ENCODE measurements around the gene GALNT2. TPM values are rescaled to one million over a fixed set of nuclear protein-coding genes. Genes with fewer than 3 reads are reported as not detected.

GALNT2 gene
- total RNA-seq, 1 donor from 2014 or later = 129 TPM

DNA sequence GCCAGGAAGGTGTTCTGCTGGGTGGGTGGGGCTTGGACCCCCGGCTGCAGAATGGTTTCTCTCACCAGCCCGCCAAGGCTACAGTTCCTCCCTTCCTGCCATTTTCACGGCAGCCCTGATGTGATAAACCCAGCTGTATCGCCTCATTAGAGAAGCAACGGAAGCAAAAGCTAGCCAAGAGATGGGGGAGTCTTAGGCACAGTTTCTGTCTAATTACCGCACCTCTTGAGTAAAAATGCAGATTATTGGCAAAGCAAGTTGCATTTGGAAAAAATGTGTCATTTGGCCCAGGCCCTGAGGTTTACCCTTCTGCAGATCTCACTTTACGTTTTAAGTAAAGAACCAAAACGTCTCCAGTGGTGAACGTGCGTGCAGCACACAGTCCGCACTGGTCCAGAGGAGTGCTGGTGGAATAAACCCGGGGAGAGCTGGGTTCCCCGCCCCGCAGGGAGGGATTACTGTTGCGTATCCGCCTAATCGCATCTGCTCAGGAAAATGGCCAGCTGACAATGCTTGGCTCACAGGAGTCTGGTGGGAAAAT is 109.9 kb downstream of the GALNT2 start:
- Histone ChIP-seq H3K27me3 (no peaks in the 10 kb centered on the region), H3K27ac (peak overlapping the region; percentile 35 to 44), H3K4me1 (peaks cover 3 to 28% of the 10 kb centered on the region in 2 donors), H3K9me3 (no peaks in the 10 kb centered on the region), H3K4me3 (peak overlapping the region; percentile 27 to 50), H3K36me3 (peaks cover 0 to 8% of the 10 kb centered on the region in 2 donors)
- TF ChIP-seq, protein P1, sequence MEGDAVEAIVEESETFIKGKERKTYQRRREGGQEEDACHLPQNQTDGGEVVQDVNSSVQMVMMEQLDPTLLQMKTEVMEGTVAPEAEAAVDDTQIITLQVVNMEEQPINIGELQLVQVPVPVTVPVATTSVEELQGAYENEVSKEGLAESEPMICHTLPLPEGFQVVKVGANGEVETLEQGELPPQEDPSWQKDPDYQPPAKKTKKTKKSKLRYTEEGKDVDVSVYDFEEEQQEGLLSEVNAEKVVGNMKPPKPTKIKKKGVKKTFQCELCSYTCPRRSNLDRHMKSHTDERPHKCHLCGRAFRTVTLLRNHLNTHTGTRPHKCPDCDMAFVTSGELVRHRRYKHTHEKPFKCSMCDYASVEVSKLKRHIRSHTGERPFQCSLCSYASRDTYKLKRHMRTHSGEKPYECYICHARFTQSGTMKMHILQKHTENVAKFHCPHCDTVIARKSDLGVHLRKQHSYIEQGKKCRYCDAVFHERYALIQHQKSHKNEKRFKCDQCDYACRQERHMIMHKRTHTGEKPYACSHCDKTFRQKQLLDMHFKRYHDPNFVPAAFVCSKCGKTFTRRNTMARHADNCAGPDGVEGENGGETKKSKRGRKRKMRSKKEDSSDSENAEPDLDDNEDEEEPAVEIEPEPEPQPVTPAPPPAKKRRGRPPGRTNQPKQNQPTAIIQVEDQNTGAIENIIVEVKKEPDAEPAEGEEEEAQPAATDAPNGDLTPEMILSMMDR (IDR thresholded peaks at IDR 0.05) = peak in 1 of 3 experiments; percentile 8
- intact Hi-C loops (cut with DNase I) = no loop called here
- peak in 1 of 2 donors; percentile 84 for DNase-seq (ENCODE audit: low spot score in 2 of 2)

- intact Hi-C loops (cut with DNase I) = no loop called here
- TF ChIP-seq, protein P1 (IDR thresholded peaks at IDR 0.05) = no peak
- Histone ChIP-seq H3K4me3 (no peak overlapping the region), H3K27me3 (no peaks in the 10 kb centered on the region), H3K4me1 (peaks cover 0 to 14% of the 10 kb centered on the region in 2 donors), H3K36me3 (peaks cover 0 to 8% of the 10 kb centered on the region in 2 donors), H3K27ac (no peak overlapping the region), H3K9me3 (no peaks in the 10 kb centered on the region)
- peak in 1 of 2 donors; percentile 2 for DNase-seq (ENCODE audit: low spot score in 2 of 2)
Measured at GRCh38 chr1:230179249-230179648, 112.2 kb downstream of the GALNT2 start.

GRCh38 chr1:230185076-230186001 is 118.3 kb downstream of the GALNT2 start:
- H3K9me3 ChIP-seq = no peaks in the 10 kb centered on the region
- TF ChIP-seq, protein P1 (IDR thresholded peaks at IDR 0.05) = no peak
- peak overlapping the region in 1 of 2 donors; percentile 18 for H3K4me3 ChIP-seq
- DNase-seq (ENCODE audit: low spot score in 2 of 2) = no peak
- peaks cover 3 to 27% of the 10 kb centered on the region in 2 donors for H3K4me1 ChIP-seq
- no peaks in the 10 kb centered on the region for H3K27me3 ChIP-seq
- H3K27ac ChIP-seq = peak overlapping the region in 1 of 2 donors; percentile 56
- H3K36me3 ChIP-seq = peaks cover 0 to 3% of the 10 kb centered on the region in 2 donors
- intact Hi-C loops (cut with DNase I) = no loop called here

DNA sequence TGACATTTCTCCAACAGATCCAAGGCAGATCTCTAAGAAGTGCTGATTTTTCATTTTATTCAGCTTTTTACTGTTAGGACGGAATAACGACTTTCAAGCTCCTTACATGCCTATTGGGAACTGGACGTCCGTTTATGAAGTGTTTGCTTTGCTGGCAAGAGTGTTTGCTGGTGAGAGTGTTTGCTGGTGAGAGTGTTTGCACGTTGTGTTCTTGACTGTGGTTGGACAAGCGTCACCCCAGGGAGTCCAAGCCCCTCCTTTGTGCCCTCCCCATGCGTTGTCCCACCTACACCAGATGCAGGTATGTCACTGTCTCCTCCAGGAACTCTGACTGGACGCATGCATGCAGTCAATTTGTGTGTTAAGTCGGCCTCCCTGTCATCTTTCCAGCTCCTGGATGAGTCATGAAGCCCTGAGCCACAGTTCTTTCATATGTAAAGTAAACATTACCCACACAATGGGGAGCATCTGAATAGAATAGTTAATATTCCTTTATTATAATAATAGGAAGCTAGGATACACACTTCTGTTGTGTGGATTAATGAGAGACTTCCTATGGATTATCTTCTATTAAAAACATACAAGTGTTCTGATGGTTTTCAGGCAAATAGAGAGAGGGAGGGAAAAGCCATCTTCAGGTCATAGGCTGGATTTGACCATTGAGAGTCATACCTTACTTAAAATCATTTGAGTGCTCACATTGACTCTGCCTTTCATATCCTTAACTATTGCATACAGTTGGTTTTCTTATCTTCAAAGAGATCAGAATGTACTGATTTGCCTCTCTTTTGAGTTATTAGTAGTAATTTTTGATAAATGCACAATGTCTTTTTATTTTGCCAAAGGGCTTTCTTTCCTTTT is 119.2 kb downstream of the GALNT2 start:
- TF ChIP-seq, protein P1 (IDR thresholded peaks at IDR 0.05) = no peak
- H3K4me3 ChIP-seq = peak overlapping the region in 1 of 2 donors; percentile 18
- no peaks in the 10 kb centered on the region for H3K9me3 ChIP-seq
- no peaks in the 10 kb centered on the region for H3K36me3 ChIP-seq
- peak overlapping the region in 1 of 2 donors; percentile 56 for H3K27ac ChIP-seq
- H3K4me1 ChIP-seq = peaks cover 4 to 34% of the 10 kb centered on the region in 2 donors
- intact Hi-C loops (cut with DNase I) = no loop called here
- no peaks in the 10 kb centered on the region for H3K27me3 ChIP-seq
- no peak for DNase-seq (ENCODE audit: low spot score in 2 of 2)

DNA sequence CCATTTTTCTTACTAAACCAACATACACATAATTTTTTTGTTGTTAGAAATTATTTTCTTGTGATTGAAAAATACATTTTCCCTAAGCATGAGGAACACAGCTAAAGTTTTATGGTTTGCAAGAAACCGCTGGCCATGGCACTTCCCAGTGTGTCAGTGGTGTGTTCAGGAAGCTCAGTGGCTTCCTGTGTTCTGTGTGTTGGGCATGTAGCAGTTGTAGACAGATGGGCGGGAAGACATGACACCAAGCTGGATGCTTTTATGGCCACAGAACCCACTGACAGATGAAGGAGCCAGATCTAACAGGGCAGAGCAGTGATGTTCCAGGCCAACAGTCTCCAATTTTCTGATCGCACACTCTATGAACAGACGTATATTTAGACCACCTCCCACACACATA is 119.8 kb downstream of the GALNT2 start:
- Histone ChIP-seq H3K9me3 (no peaks in the 10 kb centered on the region), H3K4me3 (no peak overlapping the region), H3K4me1 (peaks cover 4 to 38% of the 10 kb centered on the region in 2 donors), H3K27me3 (no peaks in the 10 kb centered on the region), H3K36me3 (no peaks in the 10 kb centered on the region), H3K27ac (no peak overlapping the region)
- intact Hi-C loops (cut with DNase I) = no loop called here
- TF ChIP-seq, protein P1 (IDR thresholded peaks at IDR 0.05) = no peak
- no peak for DNase-seq (ENCODE audit: low spot score in 2 of 2)
